K562 (cell line): ENCODE results near the gene NEDD4L. TPM values are rescaled to one million over a fixed set of nuclear protein-coding genes. Genes with fewer than 3 reads are reported as not detected.

Experiments
- ATAC-seq: fragments of 200-7000 bp; cut with Tn5 transposase; 3 replicates; pipeline ENCODE4 v1.9.1; 2020; ENCODE audit warnings: moderate library complexity
- BruUV-seq: library from RNA; stranded (reverse); fragments of 400-500 nt; replicated peaks from 2 replicates; lab custom pipeline; 2021; lab: Mats Ljungman, UMichigan
- CTCF ChIA-PET: fragments of 300-600 bp; formaldehyde crosslinking; extraction: SDS; loops from one replicate; lab custom pipeline; 2021; ENCODE audit warnings: low intra/inter-chr PET ratio; lab: Yijun Ruan, JAX
- POLR2A ChIA-PET: fragments of 300-600, 350-650 bp; sonication (Branson Sonifier 250); formaldehyde crosslinking; extraction: SDS; loops from one replicate; lab custom pipeline; 2021; ENCODE audit warnings: antibody characterized with exemption, inconsistent platforms; lab: Yijun Ruan, JAX
- DNase-seq, 4 experiments: peaks; one replicate each; pipeline versions ENCODE4 v3.0.0 to v3.0.0-alpha.2; 2011 to 2018; ENCODE audit warnings: low spot score in 3 of 4, mixed read lengths in 3 of 4; ENCODE audit errors: extremely low read depth in 1 of 4
- FAIRE-seq: peaks from 2 replicates; lab custom pipeline; 2011; peaks lifted over from hg19 to GRCh38; lab: Jason Lieb, UNC
- H2AFZ ChIP-seq: 2 replicates; pipeline ENCODE4 v1.6.0; 2011; ENCODE audit warnings: low read depth, low read length, control low read depth, inconsistent platforms
- H3K27ac ChIP-seq: fragments of 200-600 bp; 3 replicates; pipeline ENCODE4 v1.8.0; 2011; ENCODE audit warnings: low read depth, mild to moderate bottlenecking, control low read depth, inconsistent platforms, low read length, moderate library complexity, mixed read lengths; ENCODE audit errors: extremely low read depth
- H3K27me3 ChIP-seq, 2 experiments: fragments of 300-600 bp in 1 of 2; 2 replicates in 1 of 2; 3 replicates in 1 of 2; pipeline versions ENCODE4 v1.6.0 to v1.8.0; 2011; ENCODE audit warnings: inconsistent platforms in 2 of 2, low read length in 2 of 2, mild to moderate bottlenecking in 1 of 2, mixed read lengths in 1 of 2, moderate library complexity in 1 of 2; ENCODE audit not compliant: control insufficient read depth in 2 of 2, insufficient read depth in 2 of 2
- H3K36me3 ChIP-seq: fragments of 300-600 bp; 3 replicates; pipeline ENCODE4 v1.8.0; 2011; ENCODE audit warnings: mild to moderate bottlenecking, low read length, inconsistent platforms; ENCODE audit not compliant: control insufficient read depth, insufficient read depth
- H3K4me1 ChIP-seq, 2 experiments: fragments of 200-600 bp in 1 of 2; replicated peaks in 1 of 2; 2 replicates in 1 of 2; 3 replicates in 1 of 2; pipeline versions ENCODE4 v1.5.1 to v1.8.0; 2011; ENCODE audit warnings: inconsistent platforms in 2 of 2, low read length in 2 of 2, mild to moderate bottlenecking in 1 of 2, mixed read lengths in 1 of 2, moderate library complexity in 1 of 2; ENCODE audit not compliant: control insufficient read depth in 2 of 2, insufficient read depth in 2 of 2
- H3K4me2 ChIP-seq: 2 replicates; pipeline ENCODE4 v1.6.1; 2011; ENCODE audit warnings: low read length, control low read depth, inconsistent platforms, mixed read lengths; ENCODE audit not compliant: insufficient read depth
- H3K4me3 ChIP-seq: fragments of 200-600 bp; sonication (generic), shearing (Covaris generic); 2 replicates; pipeline ENCODE4 v1.5.1; 2016; ENCODE audit warnings: control low read depth, inconsistent platforms
- H3K79me2 ChIP-seq: fragments of 200-600 bp; 3 replicates; pipeline ENCODE4 v1.8.0; 2011; ENCODE audit warnings: low read length, inconsistent platforms; ENCODE audit not compliant: control insufficient read depth, insufficient read depth
- H3K9ac ChIP-seq, 2 experiments: 2 replicates each; pipeline versions ENCODE4 v1.6.0 to v1.6.1; 2011; ENCODE audit warnings: low read depth in 2 of 2, low read length in 2 of 2, control low read depth in 1 of 2, inconsistent platforms in 1 of 2, mild to moderate bottlenecking in 1 of 2, mixed read lengths in 1 of 2; ENCODE audit not compliant: insufficient read depth in 1 of 2
- H3K9me1 ChIP-seq: one replicate; pipeline ENCODE4 v1.6.0; 2011; ENCODE audit warnings: inconsistent platforms, mild to moderate bottlenecking, low read length, moderate library complexity; ENCODE audit not compliant: control insufficient read depth, insufficient read depth
- H3K9me3 ChIP-seq: replicated peaks from 2 replicates; pipeline ENCODE4 v1.5.1; 2011; ENCODE audit warnings: low read depth, low read length, inconsistent platforms; ENCODE audit not compliant: control insufficient read depth, insufficient read depth
- H4K20me1 ChIP-seq: replicated peaks from 2 replicates; pipeline ENCODE4 v1.6.1; 2011; ENCODE audit warnings: low read length, inconsistent platforms, mixed read lengths; ENCODE audit not compliant: control insufficient read depth, insufficient read depth
- CBFA2T3 ChIP-seq: fragments of 450-650 bp; IDR thresholded peaks from 2 replicates; pipeline ENCODE4 v1.6.1; 2017
- CBX3 ChIP-seq, 2 experiments: IDR thresholded peaks; 1 replicate in 1 of 2; 2 replicates in 1 of 2; pipeline ENCODE4 v1.6.1; 2012; ENCODE audit warnings: inconsistent platforms in 2 of 2, low read length in 2 of 2, borderline replicate concordance in 1 of 2, control low read depth in 1 of 2
- DPF2 ChIP-seq: fragments of 450-650 bp; IDR thresholded peaks from 2 replicates; pipeline ENCODE4 v1.6.1; 2016
- FOSL1 ChIP-seq: fragments of 200-800 bp; sonication (Bioruptor generic); conservative IDR thresholded peaks from 2 replicates; pipeline ENCODE4 v1.6.1; 2016; ENCODE audit warnings: missing genetic modification characterization, missing compliant biosample characterization
- HSF4 ChIP-seq: fragments of 250-450 bp; sonication (Bioruptor Pico); IDR thresholded peaks from 2 replicates; pipeline ENCODE4 v2.1.2; 2022; ENCODE audit warnings: mild to moderate bottlenecking, moderate library complexity, borderline replicate concordance
- MITF ChIP-seq: IDR thresholded peaks from 2 replicates; pipeline ENCODE4 v1.6.1; 2014; ENCODE audit warnings: antibody characterized with exemption
- NFXL1 ChIP-seq: fragments of 450-650 bp; formaldehyde crosslinking; IDR thresholded peaks from 2 replicates; pipeline ENCODE4 v1.4.0; 2021; ENCODE audit warnings: mild to moderate bottlenecking
- PBX2 ChIP-seq, 2 experiments: IDR thresholded peaks in 1 of 2; conservative IDR thresholded peaks in 1 of 2; 2 replicates each; pipeline ENCODE4 v1.6.1; 2016; ENCODE audit warnings: low read depth in 2 of 2, mild to moderate bottlenecking in 1 of 2, missing compliant biosample characterization in 1 of 2, missing genetic modification characterization in 1 of 2, moderate library complexity in 1 of 2
- POLR2AphosphoS2 ChIP-seq: IDR thresholded peaks from 2 replicates; pipeline ENCODE4 v1.6.1; 2012; ENCODE audit warnings: low read length, improper control_type of control experiment
- SFPQ ChIP-seq: fragments of 200-400 bp; formaldehyde crosslinking; IDR thresholded peaks from 2 replicates; pipeline ENCODE4 v1.6.1; 2017; ENCODE audit warnings: mild to moderate bottlenecking, low read depth, low read length, moderate library complexity
- SMARCE1 ChIP-seq: fragments of 450-650 bp; IDR thresholded peaks from 2 replicates; pipeline ENCODE4 v1.7.1; 2016; ENCODE audit warnings: mild to moderate bottlenecking
- TAL1 ChIP-seq: fragments of 450-650 bp; IDR thresholded peaks from 2 replicates; pipeline ENCODE4 v1.6.1; 2016; ENCODE audit warnings: mild to moderate bottlenecking
- YY1 ChIP-seq, 3 experiments: IDR thresholded peaks; 2 replicates each; pipeline ENCODE4 v1.6.1; 2011; ENCODE audit warnings: low read length in 2 of 3, mild to moderate bottlenecking in 2 of 3, moderate library complexity in 2 of 3, borderline replicate concordance in 1 of 3, control low read depth in 1 of 3, low read depth in 1 of 3; ENCODE audit not compliant: insufficient read depth in 3 of 3, insufficient replicate concordance in 2 of 3, control insufficient read depth in 1 of 3, insufficient read length in 1 of 3; ENCODE audit errors: extremely low read depth in 1 of 3
- WGBS: fragments of 100-300 bp; shearing (Covaris generic); methylation state at CpG from one replicate; pipeline ENCODE4 v1.1.6; 2016; ENCODE audit warnings: low coverage, mixed read lengths; ENCODE audit not compliant: insufficient coverage; ENCODE audit errors: missing lambda C conversion rate; 5-methylcytosine and 5-hydroxymethylcytosine counted together
- in situ Hi-C: fragments of 300-500 bp; cut with MboI; formaldehyde crosslinking; loops from 4 replicates; pipeline ENCODE4 v1.15.0; 2018; ENCODE audit warnings: inconsistent platforms, mixed read lengths
- intact Hi-C: fragments of 100-400 bp; cut with micrococcal nuclease; formaldehyde crosslinking; loops from 2 replicates; pipeline ENCODE4 v1.14.2; 2022
- polyA plus RNA-seq, 8 experiments: library from polyadenylated mRNA; depleted of rRNA in 4 of 8; stranded (reverse) in 5 of 8; unstranded in 3 of 8; fragments of >200 nt; fragmentation: Nextera tagmentation in 2 of 8; fragmentation: Illumina TruSeq in 1 of 8; extraction: Ambion mirVana in 2 of 8; extraction: Trizol in 1 of 8; gene quantifications; 2 replicates each; pipeline versions ENCODE4 v1.2.1 to v1.2.3, GENCODE V29; 2011 to 2014; ENCODE audit warnings: inconsistent platforms in 1 of 8, missing spikeins in 1 of 8
- total RNA-seq, 7 experiments: library from RNA; depleted of rRNA in 6 of 7; stranded (reverse); fragments of >200 nt in 6 of 7; fragmentation: Illumina TruSeq in 2 of 7; extraction: Trizol in 2 of 7; gene quantifications; 2 replicates each; pipeline versions ENCODE4 v1.2.1 to v1.2.3, GENCODE V29; 2011 to 2021; ENCODE audit warnings: low replicate concordance in 1 of 7

The NEDD4L gene
- total and polyA plus RNA-seq, 9 of the 15 experiments (the other 6 are each of a cell fraction or from before 2014, with no cell fraction given) = 8.1 to 33.4 (median 19.9) TPM

GRCh38 chr18:57995331-57995730 lies 48.7 kb upstream of the NEDD4L start:
- BruUV-seq = no TSS peak
- in situ Hi-C loops = no loop called here
- TF ChIP-seq TAL1 = peak; percentile 24; the same call in 1 of the 2 replicates
- no peak for TF ChIP-seq POLR2AphosphoS2
- no peak for TF ChIP-seq YY1 (IDR thresholded peaks at IDR 0.05; ENCODE audit: borderline replicate concordance in 1 of 3, control insufficient read depth in 1 of 3, extremely low read depth in 1 of 3, insufficient read depth in 3 of 3, insufficient read length in 1 of 3, insufficient replicate concordance in 2 of 3, low read depth in 1 of 3, low read length in 2 of 3)
- no peak for TF ChIP-seq DPF2
- TF ChIP-seq SMARCE1 = no peak
- TF ChIP-seq PBX2 (CRISPR knock-in tag; IDR thresholded peaks at IDR 0.05; ENCODE audit: low read depth) = no peak
- no peak for TF ChIP-seq PBX2 (tag; conservative IDR thresholded peaks at IDR 0.05; ENCODE audit: low read depth)
- no peak for TF ChIP-seq FOSL1 (tag)
- TF ChIP-seq CBFA2T3 = peak; percentile 30; the same call in 1 of the 2 replicates
- no peak for TF ChIP-seq NFXL1 (CRISPR knock-in tag)
- TF ChIP-seq HSF4 (CRISPR knock-in tag) = no peak
- no peak for TF ChIP-seq SFPQ
- no peak for TF ChIP-seq CBX3 (IDR thresholded peaks at IDR 0.05; ENCODE audit: borderline replicate concordance in 1 of 2, low read length in 2 of 2)
- no peak for TF ChIP-seq MITF
- Histone ChIP-seq H3K9ac (no peak overlapping the region), H3K27me3 (no peaks in the 10 kb centered on the region), H4K20me1 (no peaks in the 10 kb centered on the region), H3K79me2 (no peaks in the 10 kb centered on the region), H3K9me1 (no peaks in the 10 kb centered on the region), H3K9me3 (no peaks in the 10 kb centered on the region), H3K4me2 (no peak overlapping the region), H3K36me3 (no peaks in the 10 kb centered on the region), H3K4me1 (no peaks in the 10 kb centered on the region; a peak in 1 of 5 replicates), H3K4me3 (no peak overlapping the region), H2AFZ (no peak overlapping the region), H3K27ac (no peak overlapping the region)
- intact Hi-C loops = no loop called here
- FAIRE-seq (no peak), ATAC-seq (no peak), DNase-seq (no peak)
- POLR2A ChIA-PET = no interaction called here
- WGBS = no CpG with 5 or more reads among the region's 1 CpG
- CTCF ChIA-PET = no interaction called here
